Activated CD8-positive, alpha-beta T cell treated with anti-CD3 and anti-CD28 coated beads, Interleukin-2, amount 10 ng/mL, durations not matched to agents 7 days and 5 days (primary cell): Measurements from ENCODE around the gene SLMAP. TPM values are rescaled to one million over a fixed set of nuclear protein-coding genes. Genes with fewer than 3 reads are reported as not detected.

ENCODE experiments used
- ATAC-seq: fragments of 150-1000 bp; cut with Tn5 transposase; one replicate; pipeline ENCODE4 v1.10.0; 2021; ENCODE audit warnings: moderate library complexity
- CTCF ChIA-PET: fragments of 350-600 bp; sonication (Branson Sonifier 250); formaldehyde crosslinking; loops from one replicate; lab custom pipeline; 2021; ENCODE audit warnings: antibody characterized with exemption; lab: Charles Lee
- POLR2A ChIA-PET: fragments of 350-600 bp; sonication (Branson Sonifier 250); formaldehyde crosslinking; loops from one replicate; lab custom pipeline; 2021; ENCODE audit warnings: antibody characterized with exemption; lab: Charles Lee
- DNase-seq: peaks from one replicate; pipeline ENCODE4 v3.0.0-alpha.2; 2020
- H3K27ac Mint-ChIP-seq: one replicate; pipeline ENCODE4 v1.8.0; 2021; ENCODE audit warnings: mild to moderate bottlenecking, mixed read lengths
- H3K27me3 Mint-ChIP-seq: one replicate; pipeline ENCODE4 v1.8.0; 2021; ENCODE audit warnings: low read depth, mixed read lengths
- H3K36me3 Mint-ChIP-seq: one replicate; pipeline ENCODE4 v1.8.0; 2021; ENCODE audit warnings: low read depth, mixed read lengths
- H3K4me1 Mint-ChIP-seq: one replicate; pipeline ENCODE4 v1.8.0; 2021; ENCODE audit warnings: low read depth, mixed read lengths
- H3K4me3 Mint-ChIP-seq: one replicate; pipeline ENCODE4 v1.8.0; 2021; ENCODE audit warnings: mild to moderate bottlenecking, mixed read lengths
- H3K9me3 Mint-ChIP-seq: one replicate; pipeline ENCODE4 v1.8.0; 2022; ENCODE audit warnings: mixed read lengths; ENCODE audit not compliant: insufficient read depth
- total RNA-seq, 2 experiments: library from RNA; stranded (reverse); gene quantifications; one replicate each; pipeline ENCODE4 v1.2.3, GENCODE V29; 2021

The SLMAP gene
- total RNA-seq, 2 experiments from 2014 or later: 63.0 to 65.1 TPM

- Mint-ChIP-seq H3K27ac (no peak overlapping the region), H3K4me3 (no peak overlapping the region), H3K9me3 (no peaks in the 10 kb centered on the region), H3K27me3 (no peaks in the 10 kb centered on the region), H3K4me1 (no peaks in the 10 kb centered on the region), H3K36me3 (peaks cover 26% of the 10 kb centered on the region)
- ATAC-seq: no peak
- no peak for DNase-seq
- ChIA-PET CTCF (interaction anchor here (1.2 kb wide), 1 partner anchor 30 kb away, joined by 3 read pairs; no protein-coding TSS in a partner anchor), POLR2A (no interaction called here)
These were observed 147.2 kb downstream of the SLMAP start for GRCh38 chr3:57903124-57903890.

GRCh38 chr3:57910990-57911389 lies 154.9 kb downstream of the SLMAP start:
- Mint-ChIP-seq H3K36me3 (peaks cover 26% of the 10 kb centered on the region), H3K27me3 (no peaks in the 10 kb centered on the region), H3K4me3 (no peak overlapping the region), H3K9me3 (no peaks in the 10 kb centered on the region), H3K4me1 (no peaks in the 10 kb centered on the region), H3K27ac (no peak overlapping the region)
- ChIA-PET POLR2A (no interaction called here), CTCF (interaction anchor here (0.8 to 1.4 kb wide), 4 partner anchors 12 to 513 kb away, joined by 3 to 7 read pairs (median 4); no protein-coding TSS in a partner anchor)
- ATAC-seq: no peak
- peak; percentile 34 for DNase-seq

GRCh38 chr3:57911593-57911992 lies 155.5 kb downstream of the SLMAP start:
- Mint-ChIP-seq H3K4me3 (no peak overlapping the region), H3K27me3 (no peaks in the 10 kb centered on the region), H3K4me1 (no peaks in the 10 kb centered on the region), H3K9me3 (no peaks in the 10 kb centered on the region), H3K36me3 (peaks cover 30% of the 10 kb centered on the region), H3K27ac (no peak overlapping the region)
- POLR2A ChIA-PET: no interaction called here
- no peak for ATAC-seq
- CTCF ChIA-PET: interaction anchor here (1.2 kb wide), 1 partner anchor 514 kb away, joined by 3 read pairs; no protein-coding TSS in a partner anchor
- no peak for DNase-seq

GRCh38 chr3:57917601-57918000 lies 161.5 kb downstream of the SLMAP start:
- Mint-ChIP-seq H3K36me3 (peaks cover 41% of the 10 kb centered on the region), H3K4me3 (no peak overlapping the region), H3K27me3 (no peaks in the 10 kb centered on the region), H3K27ac (no peak overlapping the region), H3K9me3 (no peaks in the 10 kb centered on the region), H3K4me1 (no peaks in the 10 kb centered on the region)
- ChIA-PET POLR2A (no interaction called here), CTCF (interaction anchor here (1.3 kb wide), 1 partner anchor 90 kb away, joined by 4 read pairs; the partner anchor contains the start of gene FLNB)
- DNase-seq: no peak
- ATAC-seq: no peak

GRCh38 chr3:57918123-57918837 lies 162.2 kb downstream of the SLMAP start:
- no peak overlapping the region for H3K27ac Mint-ChIP-seq
- peaks cover under 1% of the 10 kb centered on the region for H3K4me1 Mint-ChIP-seq
- ATAC-seq: no peak
- no peak overlapping the region for H3K4me3 Mint-ChIP-seq
- DNase-seq: no peak
- H3K9me3 Mint-ChIP-seq: no peaks in the 10 kb centered on the region
- peaks cover 45% of the 10 kb centered on the region for H3K36me3 Mint-ChIP-seq
- ChIA-PET CTCF (no interaction called here), POLR2A (no interaction called here)
- H3K27me3 Mint-ChIP-seq: no peaks in the 10 kb centered on the region

- ATAC-seq (no peak), DNase-seq (no peak)
- Mint-ChIP-seq H3K27me3 (no peaks in the 10 kb centered on the region), H3K9me3 (no peaks in the 10 kb centered on the region), H3K27ac (no peak overlapping the region), H3K4me1 (peaks cover 7% of the 10 kb centered on the region), H3K36me3 (peaks cover 51% of the 10 kb centered on the region), H3K4me3 (no peak overlapping the region)
- POLR2A ChIA-PET: no interaction called here
- CTCF ChIA-PET: no interaction called here
These were observed 163.9 kb downstream of the SLMAP start for GRCh38 chr3:57919987-57920386.

- H3K27ac Mint-ChIP-seq: no peak overlapping the region
- POLR2A ChIA-PET: no interaction called here
- CTCF ChIA-PET: interaction anchor here (1.0 to 1.3 kb wide), 3 partner anchors 12 to 254 kb away, joined by 3 read pairs; no protein-coding TSS in a partner anchor
- no peak overlapping the region for H3K4me3 Mint-ChIP-seq
- H3K4me1 Mint-ChIP-seq: peaks cover 7% of the 10 kb centered on the region
- H3K36me3 Mint-ChIP-seq: peaks cover 50% of the 10 kb centered on the region
- no peak for DNase-seq
- H3K27me3 Mint-ChIP-seq: no peaks in the 10 kb centered on the region
- H3K9me3 Mint-ChIP-seq: no peaks in the 10 kb centered on the region
- ATAC-seq: no peak
These were observed 167.0 kb downstream of the SLMAP start for GRCh38 chr3:57923101-57923500.

GRCh38 chr3:57923752-57924151 lies 167.6 kb downstream of the SLMAP start:
- Mint-ChIP-seq H3K4me3 (no peak overlapping the region), H3K4me1 (peaks cover 7% of the 10 kb centered on the region), H3K9me3 (no peaks in the 10 kb centered on the region), H3K27ac (no peak overlapping the region), H3K27me3 (no peaks in the 10 kb centered on the region), H3K36me3 (peaks cover 48% of the 10 kb centered on the region)
- ChIA-PET CTCF (interaction anchor here (1.0 to 1.3 kb wide), 2 partner anchors 12 to 13 kb away, joined by 3 read pairs; no protein-coding TSS in a partner anchor), POLR2A (no interaction called here)
- ATAC-seq (no peak), DNase-seq (no peak)

GRCh38 chr3:57927166-57927565 lies 171.1 kb downstream of the SLMAP start:
- CTCF ChIA-PET: no interaction called here
- POLR2A ChIA-PET: no interaction called here
- Mint-ChIP-seq H3K27me3 (no peaks in the 10 kb centered on the region), H3K9me3 (no peaks in the 10 kb centered on the region), H3K27ac (no peak overlapping the region), H3K4me1 (peaks cover 7% of the 10 kb centered on the region), H3K4me3 (no peak overlapping the region), H3K36me3 (peaks cover 41% of the 10 kb centered on the region)
- no peak for ATAC-seq
- no peak for DNase-seq

- DNase-seq: no peak
- H3K4me1 Mint-ChIP-seq: peaks cover 7% of the 10 kb centered on the region
- H3K27me3 Mint-ChIP-seq: no peaks in the 10 kb centered on the region
- CTCF ChIA-PET: no interaction called here
- POLR2A ChIA-PET: no interaction called here
- ATAC-seq: no peak
- H3K9me3 Mint-ChIP-seq: no peaks in the 10 kb centered on the region
- H3K27ac Mint-ChIP-seq: no peak overlapping the region
- peaks cover 41% of the 10 kb centered on the region for H3K36me3 Mint-ChIP-seq
- no peak overlapping the region for H3K4me3 Mint-ChIP-seq
These were observed 171.8 kb downstream of the SLMAP start for GRCh38 chr3:57927916-57928315.

GRCh38 chr3:57928511-57928910 lies 172.4 kb downstream of the SLMAP start:
- H3K27me3 Mint-ChIP-seq: no peaks in the 10 kb centered on the region
- ChIA-PET POLR2A (no interaction called here), CTCF (no interaction called here)
- H3K4me1 Mint-ChIP-seq: peaks cover 4% of the 10 kb centered on the region
- no peak for ATAC-seq
- H3K27ac Mint-ChIP-seq: no peak overlapping the region
- H3K9me3 Mint-ChIP-seq: no peaks in the 10 kb centered on the region
- no peak overlapping the region for H3K4me3 Mint-ChIP-seq
- peaks cover 37% of the 10 kb centered on the region for H3K36me3 Mint-ChIP-seq
- no peak for DNase-seq

- Mint-ChIP-seq H3K27ac (no peak overlapping the region), H3K36me3 (peaks cover 26% of the 10 kb centered on the region), H3K4me1 (no peaks in the 10 kb centered on the region), H3K9me3 (no peaks in the 10 kb centered on the region), H3K27me3 (no peaks in the 10 kb centered on the region), H3K4me3 (no peak overlapping the region)
- DNase-seq (no peak), ATAC-seq (no peak)
- POLR2A ChIA-PET: no interaction called here
- CTCF ChIA-PET: no interaction called here
These were observed 173.9 kb downstream of the SLMAP start for GRCh38 chr3:57929988-57930387.
